C4-2B (cell line): ENCODE data around the gene GBF1.

Experiments
- ZFX ChIP-seq: fragments of 450-650 bp; IDR thresholded peaks from 2 replicates; pipeline ENCODE4 v1.6.1; 2017
- TF ChIP-seq, protein P1 (sequence below): fragments of 450-650 bp; conservative IDR thresholded peaks from 2 replicates; pipeline ENCODE4 v1.5.1; 2017; ENCODE audit warnings: mild to moderate bottlenecking

DNA sequence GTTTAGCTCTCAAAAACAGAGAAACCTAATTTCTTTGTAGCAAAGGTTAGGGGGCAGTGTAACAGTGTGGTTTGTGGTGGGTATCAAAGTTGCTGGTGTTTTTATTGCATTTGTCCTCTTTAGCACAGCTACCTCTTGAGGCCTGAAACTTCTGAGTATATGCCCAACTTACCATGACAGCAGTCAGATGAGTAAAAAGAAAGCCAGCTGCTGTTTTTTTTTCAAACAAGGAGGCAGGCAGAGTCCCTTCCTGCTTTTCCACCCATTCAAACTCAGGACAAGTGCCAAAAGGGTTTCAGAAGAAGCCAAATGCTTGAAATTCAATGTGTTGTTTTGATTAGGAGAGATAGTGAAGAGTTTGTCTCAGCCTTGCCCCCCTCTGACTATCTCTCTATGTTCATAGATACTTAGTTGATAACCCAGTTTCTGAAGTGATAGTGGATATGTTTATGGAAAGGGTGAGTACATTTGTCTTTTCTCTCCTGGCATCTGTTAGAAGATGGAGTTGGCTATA is 23.1 kb downstream of the GBF1 start:
- TF ChIP-seq, protein P1, sequence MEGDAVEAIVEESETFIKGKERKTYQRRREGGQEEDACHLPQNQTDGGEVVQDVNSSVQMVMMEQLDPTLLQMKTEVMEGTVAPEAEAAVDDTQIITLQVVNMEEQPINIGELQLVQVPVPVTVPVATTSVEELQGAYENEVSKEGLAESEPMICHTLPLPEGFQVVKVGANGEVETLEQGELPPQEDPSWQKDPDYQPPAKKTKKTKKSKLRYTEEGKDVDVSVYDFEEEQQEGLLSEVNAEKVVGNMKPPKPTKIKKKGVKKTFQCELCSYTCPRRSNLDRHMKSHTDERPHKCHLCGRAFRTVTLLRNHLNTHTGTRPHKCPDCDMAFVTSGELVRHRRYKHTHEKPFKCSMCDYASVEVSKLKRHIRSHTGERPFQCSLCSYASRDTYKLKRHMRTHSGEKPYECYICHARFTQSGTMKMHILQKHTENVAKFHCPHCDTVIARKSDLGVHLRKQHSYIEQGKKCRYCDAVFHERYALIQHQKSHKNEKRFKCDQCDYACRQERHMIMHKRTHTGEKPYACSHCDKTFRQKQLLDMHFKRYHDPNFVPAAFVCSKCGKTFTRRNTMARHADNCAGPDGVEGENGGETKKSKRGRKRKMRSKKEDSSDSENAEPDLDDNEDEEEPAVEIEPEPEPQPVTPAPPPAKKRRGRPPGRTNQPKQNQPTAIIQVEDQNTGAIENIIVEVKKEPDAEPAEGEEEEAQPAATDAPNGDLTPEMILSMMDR = no peak
- TF ChIP-seq ZFX = no peak
